Stimulated activated naive B cell treated with anti-CD40 and anti-IgM and Interleukin-4, amounts not matched to agents 10 μg/mL and 1 μg/mL and 100 μg/mL, for 72 hours (primary cell): ENCODE data around the gene ENGASE.

ENCODE experiments used
- ATAC-seq, 2 donors: fragments of 150-1000 bp; cut with Tn5 transposase; replicated peaks; 2 replicates each; pipeline ENCODE4 v1.10.0; 2021; ENCODE audit warnings: moderate library complexity in 1 of 2
- DNase-seq: peaks from one replicate; pipeline ENCODE4 v3.0.0; 2021
- H3K27ac Mint-ChIP-seq: one replicate; pipeline ENCODE4 v1.8.0; 2022; ENCODE audit warnings: mild to moderate bottlenecking, mixed read lengths
- H3K27me3 Mint-ChIP-seq, 2 donors: one replicate each; pipeline ENCODE4 v1.8.0; 2022; ENCODE audit warnings: mixed read lengths in 2 of 2
- H3K36me3 Mint-ChIP-seq, 2 donors: one replicate each; pipeline ENCODE4 v1.8.0; 2022; ENCODE audit warnings: mixed read lengths in 2 of 2, mild to moderate bottlenecking in 1 of 2
- H3K4me1 Mint-ChIP-seq, 2 donors: one replicate each; pipeline ENCODE4 v1.8.0; 2022; ENCODE audit warnings: mixed read lengths in 2 of 2, mild to moderate bottlenecking in 1 of 2
- H3K4me3 Mint-ChIP-seq, 2 donors: one replicate each; pipeline ENCODE4 v1.8.0; 2022; ENCODE audit warnings: mild to moderate bottlenecking in 2 of 2, mixed read lengths in 2 of 2, moderate library complexity in 1 of 2
- H3K9me3 Mint-ChIP-seq, 2 donors: one replicate each; pipeline ENCODE4 v1.8.0; 2022; ENCODE audit warnings: mixed read lengths in 2 of 2, mild to moderate bottlenecking in 1 of 2

ENGASE gene

DNA sequence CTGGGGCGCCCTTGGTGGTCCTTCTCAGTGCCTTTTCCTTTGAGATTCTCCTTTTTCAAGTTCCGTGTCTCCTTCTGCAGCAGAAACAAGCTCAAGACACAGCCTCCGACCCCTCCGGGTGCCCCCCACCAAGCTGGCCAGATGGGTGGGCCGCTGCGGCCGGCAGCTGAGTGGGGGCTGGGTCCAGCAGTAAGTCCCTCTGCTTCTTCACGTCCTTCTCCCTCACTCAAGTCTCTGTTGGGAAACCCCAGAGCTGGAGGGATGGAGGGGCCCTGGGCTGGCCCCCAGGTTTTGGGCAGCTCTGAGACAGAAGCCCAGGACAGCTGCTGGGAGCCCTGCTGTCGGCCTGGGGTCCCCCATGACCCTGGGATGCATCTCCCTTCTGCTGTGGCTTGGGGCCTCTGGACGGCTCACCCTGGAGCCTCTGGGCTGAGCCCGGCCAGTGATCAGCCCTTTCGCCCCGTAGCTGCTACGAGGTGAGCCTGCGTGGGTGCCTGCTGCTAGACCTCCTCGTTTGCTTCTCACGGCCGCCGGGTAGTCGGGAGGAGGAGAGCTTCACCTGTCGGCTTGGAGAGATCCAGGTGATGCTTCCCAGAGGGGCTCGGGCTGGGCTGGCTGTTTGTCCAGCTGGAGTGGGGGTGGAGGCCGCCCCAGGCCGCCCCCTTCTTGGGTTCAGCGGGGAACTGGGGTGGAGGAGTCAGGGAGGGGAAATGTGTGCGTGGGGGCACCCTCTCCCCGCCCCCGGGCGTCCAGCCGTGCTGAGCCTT, 10.7 kb downstream of the ENGASE start:
- H3K4me1 Mint-ChIP-seq, result no peaks in the 10 kb centered on the region
- H3K27me3 Mint-ChIP-seq, result no peaks in the 10 kb centered on the region
- no peak overlapping the region for H3K27ac Mint-ChIP-seq
- no peaks in the 10 kb centered on the region for H3K9me3 Mint-ChIP-seq
- no peak for ATAC-seq
- no peak overlapping the region for H3K4me3 Mint-ChIP-seq
- H3K36me3 Mint-ChIP-seq, result peaks cover 37 to 55% of the 10 kb centered on the region in 2 donors
- DNase-seq, result no peak

DNA sequence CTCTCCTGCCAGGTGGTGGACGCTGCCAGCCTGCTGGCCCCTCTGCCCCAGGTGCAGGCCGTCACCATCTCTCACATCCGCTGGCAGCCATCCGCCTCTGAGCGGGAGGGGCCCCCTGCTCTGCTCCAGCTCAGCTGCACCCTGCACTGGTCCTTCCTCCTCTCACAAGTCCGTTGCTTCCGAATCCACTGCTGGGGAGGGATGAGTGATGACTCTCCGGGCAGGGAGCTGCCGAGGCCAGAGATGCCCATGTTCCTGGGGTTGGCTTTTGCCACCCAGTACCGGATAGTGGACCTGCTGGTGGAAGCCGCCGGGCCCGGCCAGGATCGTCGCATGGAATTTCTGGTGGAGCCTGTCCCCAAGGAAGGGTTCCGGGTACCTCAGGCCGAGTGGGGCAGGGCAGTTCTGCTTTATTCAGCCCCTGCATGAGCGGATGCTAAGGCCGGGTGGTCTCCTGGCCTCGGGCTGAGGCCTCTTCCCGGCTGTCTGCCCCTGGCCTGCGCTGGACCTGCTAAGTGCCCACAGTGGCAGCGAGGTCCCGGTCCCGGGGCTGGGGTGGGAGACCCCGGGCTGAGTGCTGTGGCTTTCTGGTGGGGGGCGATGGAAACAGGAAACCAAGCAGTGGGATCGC, 11.4 kb downstream of the ENGASE start:
- ATAC-seq, result no peak
- H3K4me3 Mint-ChIP-seq, result no peak overlapping the region
- no peaks in the 10 kb centered on the region for H3K4me1 Mint-ChIP-seq
- no peaks in the 10 kb centered on the region for H3K9me3 Mint-ChIP-seq
- peaks cover 30 to 53% of the 10 kb centered on the region in 2 donors for H3K36me3 Mint-ChIP-seq
- no peak overlapping the region for H3K27ac Mint-ChIP-seq
- DNase-seq, result no peak
- H3K27me3 Mint-ChIP-seq, result no peaks in the 10 kb centered on the region

DNA sequence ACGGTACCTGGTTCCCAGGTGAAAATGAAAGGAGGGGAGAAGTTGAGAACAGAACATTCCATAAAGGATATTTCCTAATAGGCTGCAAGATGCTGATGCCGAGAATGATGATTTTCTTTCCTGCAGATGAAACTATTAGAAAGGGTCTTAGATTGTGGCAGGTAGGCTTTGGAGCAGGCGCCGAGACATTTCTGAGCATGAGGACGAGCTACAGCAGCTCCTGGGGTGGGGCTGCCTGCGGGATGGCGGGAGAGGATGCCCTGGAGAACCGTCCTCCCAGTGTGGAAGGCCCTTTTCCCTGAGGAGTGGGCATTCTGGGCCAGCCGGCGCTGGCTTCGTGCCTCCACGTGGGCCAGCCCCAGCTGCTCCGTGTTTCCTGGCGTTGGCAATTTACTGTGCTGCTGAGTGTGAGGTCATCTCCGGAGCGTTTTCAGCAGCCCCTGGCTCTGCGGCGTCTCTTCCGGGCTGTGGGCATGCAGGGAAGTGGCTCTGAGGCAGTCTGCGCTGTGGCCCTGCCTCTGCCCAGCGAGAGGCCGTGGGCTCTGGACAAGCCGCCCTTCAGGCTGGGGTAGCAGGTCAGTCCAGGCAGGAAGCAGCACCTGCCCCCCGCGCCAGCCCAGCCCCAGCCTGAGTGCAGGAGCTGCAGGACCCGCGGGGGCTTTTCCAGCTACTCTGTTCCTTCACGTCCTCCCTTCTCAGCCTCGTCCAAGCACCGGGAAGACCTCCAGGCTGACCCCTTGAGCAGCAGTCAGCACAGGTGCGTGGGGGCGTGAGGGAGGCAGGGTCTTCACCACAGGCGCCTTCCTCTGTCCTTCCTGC, 12.2 kb downstream of the ENGASE start:
- DNase-seq (no peak), ATAC-seq (peak in 1 of 2 donors; percentile 3)
- Mint-ChIP-seq H3K4me1 (no peaks in the 10 kb centered on the region), H3K27ac (no peak overlapping the region), H3K27me3 (no peaks in the 10 kb centered on the region), H3K36me3 (peaks cover 24 to 45% of the 10 kb centered on the region in 2 donors), H3K9me3 (no peaks in the 10 kb centered on the region), H3K4me3 (no peak overlapping the region)

DNA sequence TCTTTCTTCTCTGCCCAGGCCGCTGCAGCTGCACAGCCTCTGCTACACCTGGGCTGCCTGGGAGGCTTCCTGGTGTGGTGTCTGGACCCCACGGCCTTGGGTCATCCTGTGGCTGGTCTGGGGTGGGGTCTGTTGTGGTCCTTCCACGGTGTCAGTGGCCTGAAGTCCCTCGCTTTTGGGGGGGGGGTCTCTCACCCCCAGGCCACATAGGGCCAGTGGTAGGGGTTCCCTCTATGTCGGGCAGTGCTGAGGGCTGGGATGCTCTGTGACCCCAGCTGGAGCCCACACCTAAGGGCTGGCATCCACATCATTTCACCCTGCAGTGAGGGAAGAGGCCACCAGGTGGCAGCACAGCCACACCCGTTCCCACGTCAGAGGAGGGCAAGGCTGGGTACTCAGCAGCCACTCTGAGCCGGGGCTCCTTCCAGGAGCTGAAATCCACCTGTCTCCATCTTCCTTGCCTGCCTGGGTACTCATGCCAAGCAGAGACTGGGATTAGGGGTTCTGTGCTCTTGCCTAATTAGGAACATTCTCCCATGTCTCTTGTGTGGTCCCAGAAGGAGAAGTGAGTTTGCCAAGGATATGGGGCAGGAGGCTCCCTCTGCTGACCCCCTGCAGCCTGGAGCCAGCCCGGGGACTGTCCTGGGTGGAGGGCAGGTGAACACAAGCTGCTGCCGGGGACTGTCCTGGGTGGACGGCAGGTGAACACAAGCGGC, 13.0 kb downstream of the ENGASE start:
- DNase-seq (peak; percentile 55), ATAC-seq (peak; percentile 86 to 93)
- peaks cover 0 to 3% of the 10 kb centered on the region in 2 donors for H3K4me1 Mint-ChIP-seq
- H3K4me3 Mint-ChIP-seq, result no peak overlapping the region
- H3K27ac Mint-ChIP-seq, result no peak overlapping the region
- H3K27me3 Mint-ChIP-seq, result peaks cover 6 to 8% of the 10 kb centered on the region in 2 donors
- no peaks in the 10 kb centered on the region for H3K9me3 Mint-ChIP-seq
- H3K36me3 Mint-ChIP-seq, result peaks cover 21 to 40% of the 10 kb centered on the region in 2 donors

DNA sequence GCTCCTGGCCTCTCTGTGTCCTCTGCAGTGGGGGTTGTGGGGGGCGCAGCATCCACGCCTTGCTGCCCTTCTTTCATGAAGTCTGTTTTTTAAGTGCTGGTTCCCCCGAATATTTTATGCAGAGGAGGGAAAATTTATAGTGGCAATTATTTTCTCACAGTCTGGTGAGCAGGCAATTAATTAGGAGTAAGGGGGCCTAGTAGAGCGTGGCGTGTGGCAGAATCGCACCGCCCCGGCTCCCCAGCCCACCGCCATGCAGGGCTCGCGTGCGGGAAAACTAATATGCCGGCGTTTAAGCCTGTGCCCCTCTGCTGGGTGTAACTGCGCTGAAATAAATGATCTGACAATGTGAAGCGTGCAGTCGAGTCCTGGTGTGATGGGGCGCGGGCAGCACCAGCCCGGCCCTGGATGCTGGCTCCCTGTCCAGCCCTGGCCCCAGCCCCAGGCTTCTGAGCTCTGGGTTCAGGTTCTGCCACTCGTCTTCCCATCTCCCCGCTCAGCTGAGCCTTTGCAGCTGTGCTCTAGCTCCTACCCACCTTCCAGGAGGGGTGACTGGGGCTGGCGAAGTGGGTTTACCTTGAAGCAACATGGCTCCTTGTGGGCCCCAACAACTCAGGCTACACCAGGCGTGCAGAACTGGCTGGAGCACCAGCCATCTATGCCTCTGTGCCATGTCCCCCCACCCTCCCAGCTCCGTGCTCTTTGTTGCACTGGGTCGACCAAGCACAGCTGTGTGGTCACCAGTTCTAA, 13.8 kb downstream of the ENGASE start:
- Mint-ChIP-seq H3K27ac (no peak overlapping the region), H3K27me3 (peaks cover 6 to 14% of the 10 kb centered on the region in 2 donors), H3K4me1 (peaks cover 0 to 3% of the 10 kb centered on the region in 2 donors), H3K9me3 (no peaks in the 10 kb centered on the region), H3K4me3 (no peak overlapping the region), H3K36me3 (peaks cover 20 to 37% of the 10 kb centered on the region in 2 donors)
- no peak for ATAC-seq
- DNase-seq, result no peak

DNA sequence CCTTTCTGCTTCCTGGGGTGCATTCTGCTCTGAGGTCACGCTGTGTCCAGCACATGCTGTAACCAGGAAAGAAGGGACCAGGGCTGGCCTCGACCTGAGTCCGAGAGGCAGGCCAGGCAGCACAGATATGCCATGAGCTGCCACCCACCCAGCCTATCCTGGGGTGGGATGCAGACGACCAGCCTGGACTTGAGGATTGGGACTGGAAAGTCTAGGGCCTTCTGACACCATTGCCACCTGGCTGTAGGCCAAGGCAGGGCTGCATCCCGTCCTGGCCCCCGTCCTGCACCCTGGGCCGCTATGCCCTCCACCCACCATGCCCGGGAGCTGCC, 14.3 kb downstream of the ENGASE start:
- no peak for DNase-seq
- H3K4me3 Mint-ChIP-seq, result no peak overlapping the region
- peaks cover 0 to 3% of the 10 kb centered on the region in 2 donors for H3K4me1 Mint-ChIP-seq
- peaks cover 17 to 33% of the 10 kb centered on the region in 2 donors for H3K36me3 Mint-ChIP-seq
- H3K27me3 Mint-ChIP-seq, result peaks cover 8 to 19% of the 10 kb centered on the region in 2 donors
- no peak for ATAC-seq
- H3K27ac Mint-ChIP-seq, result no peak overlapping the region
- H3K9me3 Mint-ChIP-seq, result no peaks in the 10 kb centered on the region

DNA sequence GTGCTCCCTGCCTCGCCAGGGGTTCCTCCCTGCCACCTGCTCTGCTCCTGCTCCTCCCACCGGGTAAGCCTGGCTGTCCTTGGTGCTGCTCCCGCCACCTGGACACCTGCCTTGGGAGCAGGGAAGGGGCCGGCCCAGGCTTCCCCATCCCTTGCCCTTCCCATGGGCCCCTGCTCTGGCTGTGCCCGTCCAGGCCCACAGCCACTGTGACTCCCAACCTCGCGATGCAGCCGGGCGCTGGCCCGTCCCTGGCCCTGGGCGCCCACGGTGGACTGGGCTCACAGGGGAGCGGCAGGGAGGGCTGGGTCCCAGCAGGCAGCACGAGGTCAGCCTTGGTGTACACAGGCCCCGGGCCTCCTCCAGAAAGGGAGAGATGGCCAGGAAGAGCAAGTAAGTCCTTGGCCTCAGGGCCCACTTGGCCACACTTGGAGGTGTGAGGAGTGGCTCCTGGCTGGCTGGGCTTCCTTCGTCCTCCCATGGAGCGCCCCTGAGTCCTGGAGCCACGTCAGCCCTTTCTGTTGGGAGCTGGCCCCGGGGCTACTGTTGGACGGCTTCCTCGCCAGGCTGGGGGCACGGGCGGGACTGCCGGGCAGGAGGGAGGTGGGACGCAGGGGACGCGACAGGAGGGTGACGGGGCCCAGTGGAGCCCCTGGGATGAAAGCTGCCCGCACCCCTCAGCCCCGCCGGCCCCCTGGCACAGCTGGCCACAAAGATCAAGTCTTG, 15.3 kb downstream of the ENGASE start:
- Mint-ChIP-seq H3K27ac (no peak overlapping the region), H3K36me3 (peaks cover 15 to 28% of the 10 kb centered on the region in 2 donors), H3K4me1 (peaks cover 0 to 3% of the 10 kb centered on the region in 2 donors), H3K4me3 (no peak overlapping the region), H3K27me3 (peaks cover 16 to 28% of the 10 kb centered on the region in 2 donors), H3K9me3 (no peaks in the 10 kb centered on the region)
- ATAC-seq (no peak), DNase-seq (no peak)

DNA sequence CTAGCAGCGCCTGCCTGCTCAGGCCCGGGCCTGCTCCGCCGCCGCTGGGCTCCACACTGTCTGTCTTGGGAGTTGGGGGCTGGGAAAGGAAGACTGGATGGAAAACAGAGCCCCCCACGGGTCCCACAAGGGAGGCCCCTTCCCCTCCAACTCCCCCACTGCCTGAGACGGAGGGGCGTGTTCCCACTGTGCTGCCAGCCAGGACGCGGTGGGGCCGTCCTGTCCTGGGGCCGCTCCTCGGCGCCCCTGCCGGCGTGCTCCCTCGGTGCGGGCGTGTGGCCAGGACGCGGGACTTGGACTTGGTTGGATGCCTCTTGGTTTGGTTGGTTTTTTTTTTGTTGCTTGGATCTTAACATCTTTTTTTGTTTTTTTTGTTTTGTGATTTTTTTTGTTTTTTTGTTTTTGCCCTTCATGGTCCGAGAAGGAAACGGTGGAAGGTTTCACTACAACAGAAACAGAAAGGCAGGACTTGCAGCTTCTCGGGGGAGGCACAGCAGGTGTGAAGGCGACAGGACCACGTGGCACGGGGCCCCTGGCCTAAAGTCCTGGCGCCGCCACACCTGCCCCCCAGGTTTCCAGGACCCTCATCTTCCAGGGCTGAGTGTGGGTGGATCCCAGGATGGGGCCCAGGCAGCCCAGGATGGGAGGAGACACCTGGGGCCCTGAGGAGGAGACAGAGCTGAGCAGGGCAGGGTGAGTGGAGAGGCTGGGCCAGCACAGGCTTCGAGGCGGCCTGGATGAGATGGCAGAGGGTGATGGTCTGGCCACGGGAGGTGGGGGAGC, 16.0 kb downstream of the ENGASE start:
- H3K9me3 Mint-ChIP-seq, result no peaks in the 10 kb centered on the region
- ATAC-seq (no peak), DNase-seq (no peak)
- H3K4me1 Mint-ChIP-seq, result peaks cover 0 to 3% of the 10 kb centered on the region in 2 donors
- no peak overlapping the region for H3K4me3 Mint-ChIP-seq
- peak overlapping the region; percentile 63 for H3K27ac Mint-ChIP-seq
- H3K36me3 Mint-ChIP-seq, result peaks cover 12 to 21% of the 10 kb centered on the region in 2 donors
- H3K27me3 Mint-ChIP-seq, result peaks cover 22 to 36% of the 10 kb centered on the region in 2 donors

DNA sequence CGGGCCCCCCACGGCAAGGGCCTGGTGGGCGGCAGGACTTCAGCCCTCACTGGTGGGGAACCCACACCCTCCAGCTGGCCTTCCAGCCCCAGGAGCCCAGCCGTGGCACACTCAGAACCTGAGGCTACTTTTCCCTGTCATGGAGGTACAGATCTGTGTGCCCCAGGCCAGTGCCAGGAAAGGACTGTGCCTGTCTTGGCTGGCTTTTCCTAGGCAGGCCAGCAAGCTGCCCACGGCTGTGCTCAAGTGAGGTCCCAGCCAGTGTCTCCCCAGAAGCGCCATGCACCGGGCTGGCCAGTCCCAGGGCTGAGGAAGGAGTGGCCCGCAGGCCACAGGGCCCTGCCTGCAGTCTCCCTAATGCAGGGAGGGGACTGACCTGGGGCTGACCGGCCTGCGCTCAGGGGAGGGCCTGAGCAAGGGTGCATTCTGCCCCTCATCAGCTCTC, 16.6 kb downstream of the ENGASE start:
- DNase-seq (no peak), ATAC-seq (no peak)
- H3K36me3 Mint-ChIP-seq, result peaks cover 8 to 17% of the 10 kb centered on the region in 2 donors
- no peaks in the 10 kb centered on the region for H3K9me3 Mint-ChIP-seq
- no peak overlapping the region for H3K4me3 Mint-ChIP-seq
- peaks cover 27 to 42% of the 10 kb centered on the region in 2 donors for H3K27me3 Mint-ChIP-seq
- peaks cover 0 to 3% of the 10 kb centered on the region in 2 donors for H3K4me1 Mint-ChIP-seq
- H3K27ac Mint-ChIP-seq, result no peak overlapping the region

DNA sequence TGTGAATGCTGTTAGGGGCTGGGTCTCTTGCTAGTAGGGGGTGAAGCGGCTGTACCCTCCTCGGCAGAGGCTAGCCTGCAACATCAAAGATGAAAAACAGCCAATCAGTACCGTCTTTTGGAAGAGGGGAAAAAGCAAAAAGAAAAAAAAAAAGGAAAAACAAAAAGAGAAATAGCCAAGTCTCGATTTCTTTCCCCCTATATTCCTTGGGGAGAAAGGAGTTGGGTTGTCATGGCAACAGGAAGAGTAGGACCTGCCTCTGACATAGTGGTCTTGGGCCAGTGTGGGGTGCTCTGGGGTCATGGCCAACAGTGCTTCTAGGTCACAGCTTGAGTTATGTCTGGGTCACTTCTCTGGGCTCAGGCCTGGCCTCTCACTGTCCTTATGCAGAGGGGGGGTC, 17.9 kb downstream of the ENGASE start:
- H3K4me3 Mint-ChIP-seq, result no peak overlapping the region
- no peak for DNase-seq
- H3K27me3 Mint-ChIP-seq, result peaks cover 31 to 50% of the 10 kb centered on the region in 2 donors
- no peaks in the 10 kb centered on the region for H3K9me3 Mint-ChIP-seq
- no peak for ATAC-seq
- H3K36me3 Mint-ChIP-seq, result peaks cover under 1 to 8% of the 10 kb centered on the region in 2 donors
- H3K27ac Mint-ChIP-seq, result no peak overlapping the region
- H3K4me1 Mint-ChIP-seq, result peaks cover 2 to 3% of the 10 kb centered on the region in 2 donors

DNA sequence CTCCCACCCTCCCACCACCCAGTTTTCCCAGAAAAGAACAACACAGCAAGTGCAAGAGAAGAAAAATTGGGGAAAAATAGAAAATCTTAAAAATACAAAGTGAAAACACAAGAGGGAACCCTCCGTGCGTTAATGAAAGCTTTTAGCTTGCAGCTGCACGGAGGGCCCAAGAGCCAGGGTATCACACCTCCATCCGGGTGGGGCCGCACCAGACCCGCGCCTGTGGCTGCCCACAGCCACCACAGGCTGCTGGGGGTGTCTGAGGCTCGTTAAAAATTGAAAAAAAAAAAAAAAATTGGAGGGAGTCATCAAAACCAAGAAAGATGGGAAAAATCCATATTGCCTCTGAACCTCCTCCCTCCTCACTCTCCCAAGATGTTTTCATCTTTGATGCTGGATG, 18.6 kb downstream of the ENGASE start:
- Mint-ChIP-seq H3K9me3 (no peaks in the 10 kb centered on the region), H3K4me1 (peaks cover 6 to 8% of the 10 kb centered on the region in 2 donors), H3K27ac (no peak overlapping the region), H3K4me3 (no peak overlapping the region), H3K27me3 (peaks cover 38 to 57% of the 10 kb centered on the region in 2 donors), H3K36me3 (peaks cover 0 to 4% of the 10 kb centered on the region in 2 donors)
- no peak for ATAC-seq
- no peak for DNase-seq

DNA sequence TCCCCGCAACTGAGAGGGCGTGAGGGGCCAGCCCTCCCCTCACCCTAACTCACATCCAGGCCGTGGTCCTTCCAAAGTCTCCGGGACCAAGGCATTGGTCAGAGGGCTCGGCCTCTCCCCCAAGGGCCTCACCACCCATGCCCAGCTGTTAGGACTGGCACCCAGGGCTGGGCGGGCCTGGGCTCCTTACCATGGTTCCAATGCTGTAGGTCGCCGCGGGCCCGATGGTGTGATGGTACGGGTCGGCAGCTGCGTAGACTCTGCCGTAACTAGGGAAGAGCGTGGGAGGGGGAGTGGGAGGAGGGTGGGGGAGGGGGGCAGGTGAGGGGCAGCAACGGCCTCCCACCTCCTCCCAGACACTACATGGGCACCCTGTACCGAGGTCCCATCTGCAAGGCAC, 19.6 kb downstream of the ENGASE start:
- DNase-seq (no peak), ATAC-seq (no peak)
- no peaks in the 10 kb centered on the region for H3K9me3 Mint-ChIP-seq
- no peak overlapping the region for H3K27ac Mint-ChIP-seq
- peaks cover 48 to 67% of the 10 kb centered on the region in 2 donors for H3K27me3 Mint-ChIP-seq
- H3K4me3 Mint-ChIP-seq, result no peak overlapping the region
- H3K4me1 Mint-ChIP-seq, result peaks cover 6 to 8% of the 10 kb centered on the region in 2 donors
- H3K36me3 Mint-ChIP-seq, result peaks cover 0 to 4% of the 10 kb centered on the region in 2 donors
